GM12801 (cell line): ENCODE data around the gene AKR1B1.

ENCODE experiments used
- CTCF ChIP-seq: IDR thresholded peaks from one replicate; pipeline ENCODE4 v1.5.1; 2011; ENCODE audit warnings: control low read depth; ENCODE audit not compliant: insufficient read length; ENCODE audit errors: extremely low read depth

Gene AKR1B1

DNA sequence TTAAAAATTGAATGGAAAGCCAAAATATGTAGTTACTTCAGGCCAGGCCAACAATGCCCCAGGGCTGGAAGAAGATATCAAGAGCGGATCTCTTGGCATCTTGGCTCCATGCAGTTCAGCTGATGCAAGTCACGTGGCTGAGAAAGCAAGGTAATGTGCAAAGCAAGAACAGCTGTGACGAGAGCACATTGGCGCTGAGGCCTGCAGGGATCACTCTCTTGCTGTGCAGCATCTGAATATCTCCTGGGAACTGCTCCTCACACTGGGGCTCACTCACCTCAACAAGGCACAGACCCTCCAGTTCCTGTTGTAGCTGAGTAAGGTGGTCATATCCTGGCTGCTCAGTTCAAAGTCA is 14.0 kb downstream of the AKR1B1 start:
- TF ChIP-seq CTCF, result no peak

DNA sequence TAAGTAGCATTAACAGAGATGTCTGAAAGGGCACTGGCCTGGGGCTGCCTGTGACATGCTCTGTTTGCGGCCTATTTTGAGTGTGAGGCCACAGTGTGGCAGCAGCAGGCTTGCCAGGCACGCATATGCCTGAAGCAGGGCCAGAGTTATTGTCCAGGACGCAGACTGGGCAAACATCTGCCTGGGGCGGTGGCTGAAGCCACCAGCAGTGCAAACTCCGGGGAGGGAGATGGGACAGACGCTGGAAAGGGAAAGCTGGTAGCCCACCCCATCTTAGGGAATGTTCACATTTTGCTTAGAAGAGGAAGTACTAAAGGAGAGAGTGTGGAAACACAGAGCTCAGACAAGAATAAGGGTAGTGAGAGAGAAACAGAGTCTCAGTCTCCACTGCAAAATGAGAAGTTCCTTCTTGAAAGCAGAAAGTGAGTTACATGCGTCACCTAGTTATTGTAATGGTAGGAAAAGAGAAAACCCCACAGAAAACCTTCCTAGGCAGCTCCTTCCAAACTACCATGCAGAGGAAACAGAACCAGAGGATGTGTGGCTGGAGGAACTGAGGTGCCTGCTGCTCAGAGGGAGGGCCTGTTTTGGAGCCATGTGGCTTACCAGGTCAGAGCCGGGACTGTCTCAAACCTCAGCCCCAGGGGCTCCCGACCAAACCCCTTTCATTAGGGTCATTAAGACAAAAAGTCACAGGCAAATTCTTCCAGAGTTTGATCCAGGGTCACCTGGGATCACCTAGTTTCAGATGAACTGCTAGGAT is 14.5 kb downstream of the AKR1B1 start:
- TF ChIP-seq CTCF, result no peak

GRCh38 chr7:134443396-134444070 is 15.4 kb downstream of the AKR1B1 start:
- no peak for TF ChIP-seq CTCF

DNA sequence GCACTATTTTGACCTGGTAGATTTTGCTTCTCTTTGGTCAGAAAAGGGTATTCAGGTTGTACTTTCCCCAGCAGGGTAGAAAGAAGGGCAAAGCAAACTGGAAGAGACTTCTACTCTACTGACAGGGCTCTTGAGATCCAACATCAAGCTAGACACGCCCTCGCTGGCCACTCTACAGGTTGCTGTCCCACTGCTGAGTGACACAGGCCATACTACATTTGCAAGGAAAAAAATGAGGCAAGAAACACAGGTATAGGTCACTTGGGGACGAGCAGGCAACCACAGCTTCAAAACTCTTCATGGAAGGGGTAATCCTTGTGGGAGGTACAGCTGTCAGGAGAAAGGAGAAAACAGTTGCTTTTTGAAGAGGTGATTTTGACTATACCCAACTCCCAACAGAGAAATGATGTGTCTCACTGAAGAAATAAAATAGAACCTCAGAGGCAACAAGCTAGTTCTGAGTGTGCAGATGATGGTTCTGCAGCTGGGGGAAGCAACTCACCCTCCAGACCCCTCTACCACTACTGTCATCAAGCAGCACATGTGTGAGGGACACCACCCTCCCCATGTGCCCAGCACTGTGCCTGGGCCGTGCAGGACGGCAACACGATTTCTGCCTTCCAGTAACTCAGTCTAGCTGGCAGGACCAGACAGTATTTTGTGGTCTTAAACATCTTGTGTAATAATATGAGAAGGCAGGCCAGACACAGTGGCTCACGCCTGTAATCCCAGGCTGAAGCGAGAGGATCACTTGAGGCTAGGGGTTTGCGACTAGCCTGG is 16.3 kb downstream of the AKR1B1 start:
- TF ChIP-seq CTCF, result no peak

GRCh38 chr7:134441264-134441663 is 17.6 kb downstream of the AKR1B1 start:
- TF ChIP-seq CTCF, result no peak

DNA sequence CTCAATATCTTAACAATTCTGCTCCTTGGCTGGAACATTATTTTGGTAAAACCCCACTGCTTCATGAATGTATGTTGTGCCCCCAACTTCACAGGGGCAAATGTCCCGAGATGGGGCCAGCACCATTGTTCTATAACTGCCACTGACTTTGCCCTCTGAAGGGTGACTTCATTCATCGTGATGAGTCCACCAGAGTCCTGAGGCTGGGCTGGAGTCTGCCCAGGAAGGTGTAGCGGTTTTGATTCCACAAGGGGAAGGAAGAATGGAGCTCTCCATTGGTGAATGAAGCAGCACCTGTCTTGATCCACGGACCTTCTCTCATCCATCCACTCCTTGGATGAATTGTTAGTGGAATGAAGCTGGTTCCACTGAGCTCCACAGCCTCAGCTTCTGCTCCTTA is 18.4 kb downstream of the AKR1B1 start:
- TF ChIP-seq CTCF, result no peak

DNA sequence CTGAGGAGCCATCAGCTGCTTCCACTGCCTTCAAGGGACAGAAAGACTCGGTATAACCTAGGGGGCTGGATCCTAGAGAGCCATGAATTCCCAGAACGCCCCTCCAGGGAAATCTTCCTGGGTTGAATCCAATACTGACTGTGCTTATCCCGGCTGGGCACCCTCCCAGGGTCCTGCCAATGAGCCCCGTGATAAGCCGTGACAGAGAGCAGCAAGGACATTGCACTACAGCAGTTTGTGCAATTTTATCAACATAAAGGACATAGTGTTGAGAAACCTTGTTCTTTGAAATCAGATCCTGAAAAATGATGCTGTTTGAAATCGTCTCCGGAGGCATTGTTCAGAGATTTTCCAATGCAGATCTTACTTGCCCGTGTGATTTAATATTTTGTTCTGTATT is 18.8 kb downstream of the AKR1B1 start:
- TF ChIP-seq CTCF, result no peak
